H1 (cell line): ENCODE measurements around the gene FANK1.

Experiments used
- CTCF ChIP-seq, 3 experiments: IDR thresholded peaks; 1 replicate in 2 of 3; 2 replicates in 1 of 3; pipeline versions ENCODE4 v1.5.1 to v1.6.1; 2011; ENCODE audit warnings: low read length in 3 of 3, mild to moderate bottlenecking in 3 of 3, inconsistent platforms in 2 of 3, low read depth in 1 of 3, moderate library complexity in 1 of 3; ENCODE audit not compliant: insufficient read depth in 1 of 3; ENCODE audit errors: control extremely low read depth in 1 of 3
- MAX ChIP-seq: IDR thresholded peaks from 2 replicates; pipeline ENCODE4 v1.6.1; 2012; ENCODE audit warnings: inconsistent platforms
- TCF12 ChIP-seq: IDR thresholded peaks from 2 replicates; pipeline ENCODE4 v1.6.1; 2011; ENCODE audit warnings: low read depth, mild to moderate bottlenecking, low read length

DNA sequence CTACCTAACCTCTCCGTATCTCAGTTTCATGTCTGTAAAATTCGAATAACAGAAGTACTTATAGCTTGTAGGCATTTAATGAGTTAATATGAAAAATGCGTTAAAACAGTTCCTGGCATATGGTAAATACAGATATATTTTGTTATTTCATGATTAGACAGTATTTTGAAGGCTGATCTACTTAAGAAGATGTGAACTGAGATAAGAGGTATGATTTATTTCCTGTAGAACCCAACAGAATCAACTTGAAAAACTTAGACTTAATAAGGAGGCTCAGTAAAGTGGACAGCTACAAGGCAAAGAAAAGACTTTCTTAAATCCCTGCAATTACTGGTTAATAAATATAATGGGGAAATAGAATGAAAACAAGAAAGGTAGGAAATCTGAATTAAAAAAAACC, 103.3 kb downstream of the FANK1 start:
- TF ChIP-seq CTCF (IDR thresholded peaks at IDR 0.05; ENCODE audit: control extremely low read depth in 1 of 3, insufficient read depth in 1 of 3, low read depth in 1 of 3, low read length in 3 of 3) (no peak), MAX (no peak), TCF12 (no peak)
